Raji (cell line): ENCODE results near the gene GADL1.

Source experiments
- POLR2A ChIP-seq: IDR thresholded peaks from 2 replicates; pipeline ENCODE4 v1.6.1; 2011; ENCODE audit warnings: low read depth, low read length, control low read depth; ENCODE audit not compliant: insufficient read depth

Gene GADL1

GRCh38 chr3:30711867-30712266 lies 182.6 kb downstream of the GADL1 start:
- no peak for TF ChIP-seq POLR2A

DNA sequence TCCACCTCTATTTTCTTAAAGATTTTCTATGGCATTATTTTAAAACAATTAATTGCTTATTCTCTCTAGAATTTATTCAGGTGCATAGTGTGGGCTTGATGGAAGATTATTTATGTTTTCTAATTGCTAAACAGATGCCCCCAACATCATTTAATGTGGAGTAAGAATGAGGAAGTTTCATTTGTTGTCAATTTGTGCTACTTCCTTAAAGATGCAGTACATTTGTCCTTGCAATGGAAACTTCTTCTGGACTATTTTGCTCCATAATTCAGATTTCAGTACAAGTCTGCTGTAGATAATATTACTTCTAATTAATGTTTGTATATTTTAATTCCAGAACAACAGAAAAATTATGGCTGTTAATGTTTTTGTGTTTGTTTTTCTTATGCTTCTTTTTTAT lies 183.3 kb downstream of the GADL1 start:
- no peak for TF ChIP-seq POLR2A

DNA sequence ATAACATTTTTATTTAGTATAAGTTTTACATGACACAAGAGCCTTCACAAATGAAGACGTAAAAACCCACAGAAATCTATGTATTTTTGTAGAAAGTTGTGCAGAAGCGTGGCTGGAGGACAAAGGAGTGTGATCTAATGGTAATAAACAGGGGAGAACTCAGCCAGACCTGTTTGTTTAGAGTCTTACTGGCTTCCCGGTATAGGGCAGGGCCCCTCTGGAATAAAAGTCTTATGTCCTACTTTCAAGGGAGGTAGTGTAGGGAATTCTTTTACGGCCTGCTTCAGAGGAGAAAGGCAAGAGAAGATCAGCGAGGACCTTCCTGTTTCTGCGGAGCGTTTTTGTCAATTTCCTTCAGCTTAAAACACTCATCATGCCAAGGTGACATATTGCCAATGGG lies 184.4 kb downstream of the GADL1 start:
- TF ChIP-seq POLR2A: no peak

GRCh38 chr3:30708472-30708871 lies 186.0 kb downstream of the GADL1 start:
- TF ChIP-seq POLR2A: no peak

- no peak for TF ChIP-seq POLR2A
These were observed 186.6 kb downstream of the GADL1 start for GRCh38 chr3:30707825-30708224.

GRCh38 chr3:30704931-30705890 lies 189.2 kb downstream of the GADL1 start:
- no peak for TF ChIP-seq POLR2A

DNA sequence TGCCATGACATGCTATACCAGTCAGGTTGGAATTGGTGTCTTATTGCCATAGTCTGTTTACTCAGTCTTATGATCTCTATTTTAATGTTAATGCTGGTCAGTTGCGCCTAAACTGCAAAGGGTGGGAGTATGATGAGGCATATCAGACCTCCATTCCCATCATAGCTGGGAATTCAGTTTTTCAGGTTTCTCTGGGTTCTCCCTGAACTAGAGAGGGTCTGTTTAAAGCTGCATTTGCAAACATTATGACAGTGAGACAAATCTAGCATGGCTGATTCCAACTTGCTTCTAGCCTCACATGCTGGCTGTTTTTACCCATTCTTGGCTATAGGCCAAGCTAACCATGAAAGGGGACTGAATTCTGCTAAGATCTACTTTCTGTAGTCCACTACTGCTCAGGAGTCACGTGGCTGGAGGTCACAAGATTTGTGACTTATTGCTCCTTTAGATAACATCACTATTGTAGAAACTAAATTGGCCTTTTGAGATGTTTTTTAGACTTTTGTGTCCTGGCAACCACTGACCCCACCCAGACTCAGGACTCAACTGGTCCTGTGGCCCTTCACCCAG lies 191.5 kb downstream of the GADL1 start:
- no peak for TF ChIP-seq POLR2A

DNA sequence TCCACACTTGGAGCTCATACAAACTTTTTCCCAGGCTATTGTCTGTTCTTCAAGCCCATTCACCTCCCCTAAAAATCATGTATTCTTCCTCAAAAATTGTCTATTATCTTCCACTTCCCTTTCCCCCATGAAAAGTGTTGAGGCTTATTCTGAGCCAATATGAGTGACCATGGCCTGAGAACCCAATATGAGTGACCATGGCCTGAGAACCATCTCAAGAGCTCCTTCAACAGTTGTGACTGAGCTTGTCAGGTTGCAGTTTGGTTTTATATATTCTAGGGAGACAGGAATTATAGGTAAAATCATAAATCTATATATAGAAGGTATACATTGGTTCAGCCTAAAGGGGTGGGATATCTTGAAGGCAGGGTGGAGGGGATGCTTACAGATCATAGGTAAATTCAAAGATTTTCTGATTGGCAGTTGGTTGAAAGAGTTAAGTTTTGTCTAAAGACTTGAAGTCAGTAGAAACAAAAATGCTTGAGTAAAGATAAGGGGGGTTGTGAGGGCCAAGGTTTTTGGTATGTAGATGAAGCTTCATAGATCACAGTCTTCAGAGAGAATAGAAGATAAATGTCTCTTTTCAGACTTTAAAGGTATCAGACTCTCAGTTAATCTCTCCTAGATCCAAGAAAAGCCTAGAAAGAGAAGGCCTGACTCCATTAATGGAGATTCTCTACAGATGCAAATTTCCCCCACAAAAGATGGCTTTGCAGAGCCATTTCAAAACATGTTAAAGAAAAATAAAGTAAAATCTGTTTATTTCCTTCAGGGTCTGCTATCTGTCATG lies 192.2 kb downstream of the GADL1 start:
- no peak for TF ChIP-seq POLR2A

DNA sequence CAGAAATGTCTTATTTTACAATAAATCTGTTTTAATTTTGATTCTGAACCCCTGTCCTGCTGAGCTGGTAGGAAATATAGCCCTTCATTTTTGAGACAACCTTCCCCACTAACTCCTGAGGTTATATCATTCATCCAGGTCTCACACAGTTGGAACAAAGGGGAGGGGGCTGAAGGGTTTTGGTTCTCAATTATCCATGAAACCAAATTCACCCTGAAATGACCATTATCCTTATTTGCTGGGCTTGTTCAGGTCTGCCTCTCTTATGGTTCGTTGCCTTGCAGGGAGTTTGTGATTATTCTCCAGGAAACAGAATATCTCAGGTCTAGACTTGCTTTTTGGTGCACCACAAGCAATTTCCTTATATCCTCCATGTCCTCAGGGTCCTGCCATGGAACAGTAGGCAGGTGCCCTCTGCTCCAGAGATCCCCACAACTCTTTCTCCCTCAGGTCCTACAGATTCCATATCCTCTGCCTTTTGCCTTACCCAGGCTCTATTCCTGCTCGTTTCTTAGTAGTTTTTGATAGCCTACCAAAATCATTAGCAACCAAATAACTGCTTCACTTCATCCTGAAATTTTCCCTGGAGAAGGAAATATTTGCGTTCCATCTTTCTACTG lies 193.6 kb downstream of the GADL1 start:
- TF ChIP-seq POLR2A: no peak

DNA sequence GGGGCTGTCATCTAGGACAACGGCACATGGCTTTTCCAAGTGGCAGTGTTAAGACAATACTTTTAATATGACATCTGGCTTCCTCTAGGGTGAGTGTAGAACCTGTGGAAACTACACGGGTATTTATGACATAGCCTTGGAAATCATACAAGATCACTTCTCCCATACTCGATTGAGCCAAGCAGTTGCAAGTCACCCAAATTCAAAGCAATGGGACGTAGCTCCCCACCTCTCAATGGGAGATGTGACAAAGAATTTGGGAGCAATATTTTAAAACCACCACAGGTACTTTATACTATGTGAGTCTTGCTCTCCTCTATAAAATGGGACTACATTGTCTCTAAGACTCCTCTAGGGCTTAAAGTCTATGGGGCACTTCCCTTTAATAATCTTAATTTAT lies 194.5 kb downstream of the GADL1 start:
- no peak for TF ChIP-seq POLR2A

GRCh38 chr3:30698549-30698948 lies 195.9 kb downstream of the GADL1 start:
- no peak for TF ChIP-seq POLR2A

DNA sequence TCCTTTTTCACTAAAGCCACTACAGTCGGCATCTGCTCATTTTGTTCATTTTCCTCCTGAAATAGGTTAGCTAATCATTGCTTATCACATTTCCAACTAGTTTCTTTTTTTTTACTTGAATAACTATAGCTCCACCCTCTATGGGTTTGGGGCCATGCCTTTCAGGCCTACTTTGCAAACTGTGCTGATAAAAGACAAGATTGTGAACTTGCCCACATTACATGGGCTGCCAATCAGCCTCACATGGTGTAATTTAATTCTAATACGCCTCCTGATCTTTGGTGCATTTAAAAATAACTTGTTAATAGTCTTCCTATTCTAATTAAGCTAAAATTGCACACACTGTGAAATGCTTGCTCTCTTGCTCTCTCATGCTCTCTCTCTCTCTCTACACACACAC lies 197.6 kb downstream of the GADL1 start:
- TF ChIP-seq POLR2A: no peak

DNA sequence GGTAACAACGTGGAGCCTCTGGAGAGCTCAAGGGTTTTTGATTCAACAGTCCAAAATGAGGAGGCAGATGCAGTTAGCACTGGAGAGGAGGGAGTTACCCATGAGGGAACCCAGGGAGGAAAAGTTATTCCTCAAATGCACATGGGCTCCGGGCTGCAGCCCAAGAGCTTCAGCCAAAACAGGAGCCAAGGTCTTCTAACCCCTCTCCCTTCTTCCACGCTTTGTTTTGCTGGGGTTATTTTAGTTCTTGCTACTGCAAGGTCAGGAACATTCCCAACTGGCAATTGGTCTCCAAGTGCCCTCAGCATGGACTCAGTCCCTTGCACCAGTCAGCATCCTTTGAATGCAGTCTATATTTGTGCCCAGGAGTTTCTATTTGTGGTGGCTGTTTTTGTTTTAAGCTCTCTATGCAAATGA lies 198.1 kb downstream of the GADL1 start:
- no peak for TF ChIP-seq POLR2A

DNA sequence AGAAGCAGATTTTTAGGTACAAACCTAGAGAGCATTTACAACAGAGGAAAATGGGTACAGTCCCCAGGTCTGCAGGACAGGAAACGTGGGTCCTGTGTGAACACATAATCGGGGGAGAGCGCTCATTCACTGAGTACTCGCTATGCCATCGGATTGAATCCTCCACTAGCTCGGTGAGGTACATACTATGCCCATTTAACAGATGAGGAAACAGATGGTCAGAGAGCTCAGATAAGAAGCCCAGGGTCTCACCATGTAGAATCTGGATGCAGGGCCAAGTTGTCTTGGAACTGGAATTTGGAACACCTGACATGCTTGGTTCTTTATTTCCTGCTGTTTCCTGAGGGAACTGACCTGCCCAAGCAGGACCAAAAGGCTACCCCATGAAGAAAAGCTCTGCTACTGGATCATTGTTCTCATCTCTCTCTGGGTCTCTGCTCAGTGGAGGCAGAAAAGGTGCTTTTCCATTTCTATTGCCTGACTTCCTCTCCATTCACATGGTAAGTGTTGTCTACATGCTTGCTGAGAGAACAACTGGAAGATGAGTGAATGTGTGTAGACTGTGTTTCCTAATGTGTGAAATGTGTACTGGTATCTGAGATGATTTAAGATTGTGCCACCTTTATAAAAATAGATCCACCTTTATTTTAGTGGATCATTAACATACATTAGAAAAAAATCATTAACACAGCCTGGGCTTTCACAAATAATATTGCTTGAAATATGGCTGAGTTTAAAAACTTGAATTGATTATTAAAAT lies 199.0 kb downstream of the GADL1 start:
- no peak for TF ChIP-seq POLR2A
